NCI-H82 treated with DMSO at 0.1 percent for 48 hours (cell line): ENCODE measurements around the gene FBXL4.

Source experiments
- DNase-seq: peaks from one replicate; lab custom pipeline; 2025; ENCODE audit not compliant: unreplicated experiment; lab: John Stamatoyannopoulos, UW

The FBXL4 gene

DNA sequence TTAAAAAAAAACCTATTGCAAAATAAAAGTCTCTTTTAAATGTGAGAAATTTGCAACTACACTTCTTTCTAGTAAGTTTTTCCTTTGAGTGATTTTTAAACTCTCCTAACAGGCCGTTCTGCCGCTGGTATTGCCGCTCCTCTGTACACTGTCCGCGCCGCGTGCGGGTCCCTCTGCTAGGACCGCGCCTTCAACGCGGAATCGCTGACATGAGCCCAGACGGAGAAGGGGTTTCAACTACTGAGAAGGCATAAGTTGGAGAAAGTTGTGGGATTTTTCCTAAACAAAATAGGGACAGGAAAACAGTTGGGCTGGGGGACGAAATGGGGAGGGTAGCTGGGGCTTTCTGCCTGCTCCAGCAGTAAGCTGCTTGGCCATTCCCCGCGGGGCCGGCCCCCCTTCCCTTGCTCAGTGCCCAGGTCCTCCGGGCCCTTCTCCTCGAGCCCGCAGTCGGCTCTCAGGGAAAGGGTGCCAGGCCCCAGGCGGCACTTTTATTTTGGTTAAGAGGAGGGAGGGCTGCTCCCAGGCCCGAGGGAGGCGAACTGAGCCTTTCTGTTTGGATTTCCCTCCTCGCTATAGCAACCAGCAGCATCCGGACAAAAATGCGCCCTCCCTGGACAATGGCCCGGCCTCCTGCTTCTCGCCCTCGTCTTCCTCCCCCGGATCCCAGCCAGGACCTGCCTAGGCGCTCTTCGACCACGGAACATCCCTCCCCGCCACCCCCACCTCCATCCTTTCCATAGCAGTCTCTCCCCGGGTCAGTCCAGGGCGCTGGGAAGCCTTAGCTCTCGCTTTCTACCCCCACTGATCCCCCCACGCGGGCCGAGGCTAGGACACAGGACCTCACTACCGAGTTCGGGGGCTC lies 120.2 kb downstream of the FBXL4 start:
- DNase-seq: no peak

- no peak for DNase-seq
These were observed 122.0 kb downstream of the FBXL4 start for GRCh38 chr6:98825600-98826230.

- DNase-seq: no peak
These were observed 122.7 kb downstream of the FBXL4 start for GRCh38 chr6:98824902-98825599.

DNA sequence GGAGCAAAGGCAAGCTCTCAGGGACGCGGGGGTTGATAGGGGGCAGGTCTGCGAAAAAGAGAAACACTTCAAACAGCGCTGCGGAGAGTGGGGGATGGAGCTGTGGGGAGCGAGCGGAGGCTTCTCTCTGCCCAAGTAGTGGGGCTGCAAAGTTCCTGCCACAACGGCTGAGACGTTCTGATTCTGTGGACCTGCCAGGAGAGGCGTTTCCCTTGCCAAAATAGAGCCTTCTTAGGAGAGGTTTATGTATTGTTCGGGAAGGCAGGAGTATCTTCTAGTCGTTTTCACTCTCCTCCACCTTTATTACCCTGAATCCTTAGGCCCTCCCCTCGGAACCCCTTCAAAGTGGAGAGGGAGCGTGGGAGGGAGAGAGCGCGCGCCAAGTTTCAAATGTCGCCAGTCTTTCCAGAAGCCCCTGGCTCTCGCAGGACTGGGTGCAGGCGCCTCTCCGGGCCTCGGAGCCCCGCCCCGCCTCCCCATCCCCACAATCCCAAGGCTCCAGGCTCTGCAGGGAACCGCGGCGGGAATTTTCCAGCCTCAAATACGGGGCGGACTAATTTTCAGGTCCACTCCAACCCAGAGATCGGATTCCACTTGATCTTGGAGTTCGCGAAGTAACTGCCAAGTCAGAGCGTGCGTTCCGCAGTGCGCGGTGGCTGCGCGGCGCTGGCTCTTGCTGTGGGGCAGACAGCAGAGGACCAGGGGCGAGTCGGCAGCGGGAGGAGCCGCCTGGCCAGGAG lies 123.4 kb downstream of the FBXL4 start:
- DNase-seq: no peak

GRCh38 chr6:98823428-98824161 lies 124.2 kb downstream of the FBXL4 start:
- DNase-seq: no peak

DNA sequence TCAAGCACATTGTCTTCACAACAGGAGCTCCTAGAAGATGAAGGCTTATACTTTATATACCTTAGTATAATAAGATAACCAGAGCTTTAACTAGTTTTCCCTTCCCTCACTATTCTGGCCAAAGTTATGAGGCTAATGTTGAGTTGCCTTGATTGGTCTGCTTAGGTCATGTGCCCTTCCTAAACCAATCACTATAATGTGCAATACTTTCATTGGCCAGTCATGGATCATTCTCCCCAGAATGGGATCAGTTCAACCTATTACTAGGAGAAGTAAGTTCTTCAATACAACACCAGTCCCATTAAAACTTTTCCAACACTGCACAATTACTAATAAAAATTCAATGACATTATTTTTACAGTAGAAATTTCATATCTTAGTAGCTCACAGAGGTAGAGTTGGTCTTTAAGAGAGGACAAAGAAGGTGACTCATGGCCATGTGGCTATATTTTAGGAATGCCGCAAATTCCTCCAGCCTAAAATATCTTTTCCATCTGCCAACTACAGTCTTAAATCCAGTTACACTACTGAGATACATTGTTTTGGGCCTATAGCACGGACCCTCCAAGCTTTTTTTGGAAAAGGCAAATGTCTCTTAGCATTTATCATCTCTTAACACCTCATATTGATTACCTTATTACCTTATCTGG lies 125.9 kb downstream of the FBXL4 start:
- no peak for DNase-seq
